Kidney epithelial cell (primary cell): ENCODE data around the gene AMT. TPM values are rescaled to one million over a fixed set of nuclear protein-coding genes. Genes with fewer than 3 reads are reported as not detected.
"Not testable (repeated sequence)": the region's sequence is repeated elsewhere in the genome, so short reads cannot be mapped to it uniquely, and the experiment has no call there.

Experiments
- DNase-seq: peaks from one replicate; pipeline ENCODE4 v3.0.0-alpha.2; 2010; ENCODE audit warnings: low read depth
- H3K27me3 ChIP-seq: 2 replicates; pipeline ENCODE4 v1.6.0; 2011; ENCODE audit warnings: low read length; ENCODE audit not compliant: control insufficient read depth, insufficient read depth
- H3K36me3 ChIP-seq: 2 replicates; pipeline ENCODE4 v1.5.1; 2011; ENCODE audit warnings: low read length; ENCODE audit not compliant: control insufficient read depth, insufficient read depth
- H3K4me3 ChIP-seq: 2 replicates; pipeline ENCODE4 v1.5.1; 2011; ENCODE audit warnings: low read depth, mild to moderate bottlenecking, control low read depth, low read length
- total RNA-seq: library from RNA; depleted of rRNA; stranded (reverse); fragments of >200 nt; gene quantifications from 2 replicates; pipeline ENCODE4 v1.2.3, GENCODE V29; 2015
- TF ChIP-seq, protein P1 (sequence below): IDR thresholded peaks from 2 replicates; pipeline ENCODE4 v1.5.1; 2011; ENCODE audit warnings: mild to moderate bottlenecking, moderate library complexity, low read length, control low read depth, inconsistent platforms; ENCODE audit not compliant: insufficient read depth, poor library complexity, severe bottlenecking

The AMT gene
- total RNA-seq, 1 donor from 2014 or later, result 6.6 TPM

DNA sequence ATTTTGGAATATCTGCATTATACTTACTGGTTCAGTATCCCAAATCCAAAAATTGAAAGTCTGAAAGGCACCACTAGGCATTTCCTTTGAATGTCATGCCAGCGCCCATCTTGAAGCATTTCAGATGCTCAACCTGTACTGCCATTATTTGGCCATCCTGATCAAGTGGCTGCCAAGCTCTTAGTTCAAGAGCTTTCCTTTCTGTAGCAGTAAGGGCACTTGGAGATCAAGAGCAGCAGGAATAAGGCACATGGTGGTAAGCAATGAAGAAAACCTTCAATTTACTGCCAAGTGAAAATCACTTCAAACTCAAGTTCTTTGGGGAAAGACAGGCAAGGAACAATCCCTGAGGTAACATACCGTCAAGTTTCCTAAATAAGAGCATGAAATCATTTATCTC lies 20.5 kb downstream of the AMT start:
- no peaks in the 10 kb centered on the region for H3K36me3 ChIP-seq
- no peak overlapping the region for H3K4me3 ChIP-seq
- TF ChIP-seq, protein P1, sequence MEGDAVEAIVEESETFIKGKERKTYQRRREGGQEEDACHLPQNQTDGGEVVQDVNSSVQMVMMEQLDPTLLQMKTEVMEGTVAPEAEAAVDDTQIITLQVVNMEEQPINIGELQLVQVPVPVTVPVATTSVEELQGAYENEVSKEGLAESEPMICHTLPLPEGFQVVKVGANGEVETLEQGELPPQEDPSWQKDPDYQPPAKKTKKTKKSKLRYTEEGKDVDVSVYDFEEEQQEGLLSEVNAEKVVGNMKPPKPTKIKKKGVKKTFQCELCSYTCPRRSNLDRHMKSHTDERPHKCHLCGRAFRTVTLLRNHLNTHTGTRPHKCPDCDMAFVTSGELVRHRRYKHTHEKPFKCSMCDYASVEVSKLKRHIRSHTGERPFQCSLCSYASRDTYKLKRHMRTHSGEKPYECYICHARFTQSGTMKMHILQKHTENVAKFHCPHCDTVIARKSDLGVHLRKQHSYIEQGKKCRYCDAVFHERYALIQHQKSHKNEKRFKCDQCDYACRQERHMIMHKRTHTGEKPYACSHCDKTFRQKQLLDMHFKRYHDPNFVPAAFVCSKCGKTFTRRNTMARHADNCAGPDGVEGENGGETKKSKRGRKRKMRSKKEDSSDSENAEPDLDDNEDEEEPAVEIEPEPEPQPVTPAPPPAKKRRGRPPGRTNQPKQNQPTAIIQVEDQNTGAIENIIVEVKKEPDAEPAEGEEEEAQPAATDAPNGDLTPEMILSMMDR, result no peak
- DNase-seq, result no peak
- H3K27me3 ChIP-seq, result no peaks in the 10 kb centered on the region

DNA sequence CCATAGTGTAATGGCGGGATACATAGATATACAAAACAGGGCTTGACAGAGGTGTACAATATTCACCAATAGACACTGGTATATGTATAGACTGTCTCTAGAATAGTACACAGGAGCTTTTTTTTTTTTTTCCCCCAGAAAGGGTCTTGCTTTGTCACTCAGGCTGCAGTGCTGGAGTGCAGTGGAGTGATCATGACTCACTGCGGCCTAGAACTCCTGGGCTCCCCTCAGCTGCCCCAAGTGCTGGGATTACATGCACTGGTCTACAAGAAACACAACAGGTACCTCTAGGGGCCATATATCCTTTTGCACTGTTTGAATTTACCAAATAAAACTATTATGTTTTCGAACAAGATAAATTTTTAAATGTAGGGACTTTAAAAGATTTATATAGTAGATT lies 22.8 kb downstream of the AMT start:
- Histone ChIP-seq H3K27me3 (no peaks in the 10 kb centered on the region), H3K4me3 (no peak overlapping the region), H3K36me3 (no peaks in the 10 kb centered on the region)
- TF ChIP-seq, protein P1, result no peak
- no peak for DNase-seq

DNA sequence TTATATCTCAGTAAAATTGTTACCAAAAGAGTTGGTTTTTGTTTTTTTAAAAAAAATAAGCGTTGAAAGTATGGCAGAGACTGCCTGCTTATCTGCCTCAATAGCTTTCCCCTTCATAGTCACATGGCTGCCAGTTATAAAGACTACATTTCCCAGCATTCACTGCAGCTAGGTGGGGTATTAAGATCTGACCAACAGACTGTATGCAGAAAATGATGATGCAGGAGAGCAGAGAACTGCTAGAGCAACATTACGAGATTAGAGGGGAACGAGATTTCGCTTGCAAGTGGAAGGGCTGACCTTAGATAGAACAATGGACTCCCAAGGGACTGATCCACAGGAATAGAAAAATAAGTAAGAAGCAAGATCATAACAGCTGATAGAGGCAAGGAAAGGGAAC lies 24.8 kb downstream of the AMT start:
- no peaks in the 10 kb centered on the region for H3K27me3 ChIP-seq
- H3K36me3 ChIP-seq, result no peaks in the 10 kb centered on the region
- DNase-seq, result no peak
- TF ChIP-seq, protein P1, result no peak
- no peak overlapping the region for H3K4me3 ChIP-seq

DNA sequence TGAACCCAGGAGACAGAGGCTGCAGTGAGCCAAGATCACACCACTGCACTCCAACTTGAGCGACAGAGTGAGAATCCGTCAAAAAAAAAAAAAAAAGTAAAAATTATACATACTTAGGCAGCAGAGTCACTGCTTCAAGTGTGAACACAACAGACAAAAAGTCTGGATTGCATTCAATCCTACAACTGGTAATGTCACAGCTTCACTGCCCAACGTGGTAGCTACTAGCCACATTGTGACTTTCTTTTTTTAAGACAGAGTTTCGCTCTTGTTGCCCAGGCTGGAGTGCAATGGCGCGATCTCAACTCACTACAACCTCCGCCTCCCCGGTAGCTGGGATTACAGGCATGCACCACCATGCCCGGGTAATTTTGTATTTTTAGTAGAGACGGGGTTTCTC lies 31.0 kb downstream of the AMT start:
- not testable (repeated sequence) for DNase-seq, H3K4me3 ChIP-seq, H3K27me3 ChIP-seq, H3K36me3 ChIP-seq

DNA sequence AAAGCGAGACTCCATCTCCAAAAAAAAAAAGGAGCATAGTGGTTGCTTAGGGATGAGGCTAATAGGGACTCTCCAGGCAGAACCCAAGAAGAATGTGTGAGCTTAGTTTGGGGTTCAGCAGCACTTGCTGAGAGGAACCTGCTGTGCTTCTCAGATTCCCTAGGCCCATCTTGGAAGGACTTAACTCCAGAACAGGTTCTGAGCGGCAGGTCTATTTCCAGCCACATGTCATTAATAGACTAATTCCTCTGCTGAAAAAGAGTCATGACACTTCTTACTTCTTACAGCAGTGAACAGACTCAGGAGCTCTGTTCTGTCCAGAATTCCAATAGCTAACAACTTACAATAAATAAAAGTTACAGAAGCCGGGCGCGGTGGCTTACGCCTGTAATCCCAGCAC lies 33.0 kb downstream of the AMT start:
- Histone ChIP-seq H3K27me3 (no peaks in the 10 kb centered on the region), H3K36me3 (no peaks in the 10 kb centered on the region), H3K4me3 (no peak overlapping the region)
- TF ChIP-seq, protein P1, result no peak
- no peak for DNase-seq

DNA sequence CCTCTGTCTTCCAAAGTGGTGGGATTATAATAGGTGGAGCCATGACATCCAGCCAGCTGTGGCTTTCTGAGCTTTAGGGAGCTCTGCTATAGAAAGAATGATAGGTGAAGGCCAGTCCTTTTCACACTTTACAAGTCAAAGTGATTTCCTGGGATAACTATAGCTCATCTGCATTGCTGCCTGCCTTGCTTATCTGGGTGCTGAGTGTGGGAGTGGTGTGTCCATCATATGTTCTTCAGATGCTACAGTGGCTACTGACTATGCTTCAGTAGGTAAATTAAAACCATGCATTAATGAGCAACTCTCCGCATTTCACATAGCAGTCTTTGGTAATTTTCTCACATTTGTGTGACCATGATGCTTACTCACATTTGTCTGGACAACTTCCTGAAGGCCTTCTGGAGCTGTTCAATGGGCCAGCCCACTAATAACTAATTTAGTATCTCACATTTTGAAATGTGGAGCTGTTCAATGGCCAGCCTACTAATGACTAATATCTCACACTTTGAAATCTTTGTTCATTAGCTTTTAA lies 33.9 kb downstream of the AMT start:
- Histone ChIP-seq H3K36me3 (no peaks in the 10 kb centered on the region), H3K27me3 (no peaks in the 10 kb centered on the region), H3K4me3 (no peak overlapping the region)
- DNase-seq, result no peak
- TF ChIP-seq, protein P1, result no peak
